Right lobe of liver (tissue), 4 donors: ENCODE measurements around the gene MPDU1.

Experiments
- POLR2A ChIP-seq: fragments of 450-650 bp; IDR thresholded peaks from one replicate; pipeline ENCODE4 v1.6.1; 2017; ENCODE audit warnings: antibody characterized with exemption, mild to moderate bottlenecking
- TF ChIP-seq, protein P1 (sequence below), 4 donors: fragments of 200-600 bp in 3 of 4; fragments of 450-650 bp in 1 of 4; IDR thresholded peaks; one replicate each; pipeline versions ENCODE4 v1.5.1 to v1.8.0; 2016 to 2022; ENCODE audit warnings: antibody characterized with exemption in 4 of 4, mild to moderate bottlenecking in 2 of 4
- donor health status: DM: no; HTN: no; CAD: no.
- donor health status: DM: no; HTN: no; CAD: no.
- donor health status: DM: no; HTN: yes; CAD: no.

GRCh38 chr17:7577327-7578199 is 6.1 kb upstream of the MPDU1 start:
- TF ChIP-seq, protein P1, sequence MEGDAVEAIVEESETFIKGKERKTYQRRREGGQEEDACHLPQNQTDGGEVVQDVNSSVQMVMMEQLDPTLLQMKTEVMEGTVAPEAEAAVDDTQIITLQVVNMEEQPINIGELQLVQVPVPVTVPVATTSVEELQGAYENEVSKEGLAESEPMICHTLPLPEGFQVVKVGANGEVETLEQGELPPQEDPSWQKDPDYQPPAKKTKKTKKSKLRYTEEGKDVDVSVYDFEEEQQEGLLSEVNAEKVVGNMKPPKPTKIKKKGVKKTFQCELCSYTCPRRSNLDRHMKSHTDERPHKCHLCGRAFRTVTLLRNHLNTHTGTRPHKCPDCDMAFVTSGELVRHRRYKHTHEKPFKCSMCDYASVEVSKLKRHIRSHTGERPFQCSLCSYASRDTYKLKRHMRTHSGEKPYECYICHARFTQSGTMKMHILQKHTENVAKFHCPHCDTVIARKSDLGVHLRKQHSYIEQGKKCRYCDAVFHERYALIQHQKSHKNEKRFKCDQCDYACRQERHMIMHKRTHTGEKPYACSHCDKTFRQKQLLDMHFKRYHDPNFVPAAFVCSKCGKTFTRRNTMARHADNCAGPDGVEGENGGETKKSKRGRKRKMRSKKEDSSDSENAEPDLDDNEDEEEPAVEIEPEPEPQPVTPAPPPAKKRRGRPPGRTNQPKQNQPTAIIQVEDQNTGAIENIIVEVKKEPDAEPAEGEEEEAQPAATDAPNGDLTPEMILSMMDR (IDR thresholded peaks at IDR 0.05), result no peak
- no peak for TF ChIP-seq POLR2A
